Heart right ventricle (tissue), 16 donors: ENCODE data around the gene HTR7. TPM values are rescaled to one million over a fixed set of nuclear protein-coding genes. Genes with fewer than 3 reads are reported as not detected.

Experiments
- ATAC-seq, 8 donors: fragments of 200-7000 bp; cut with Tn5 transposase; one replicate each; pipeline ENCODE4 v1.9.1; 2020; ENCODE audit warnings: mild to moderate bottlenecking in 8 of 8, moderate library complexity in 8 of 8, moderate number of reproducible peaks in 1 of 8
- DNase-seq, 2 donors: peaks; one replicate each; pipeline ENCODE4 v3.0.0-alpha.2; 2020
- H3K27ac ChIP-seq, 10 donors: fragments of 200-600 bp; sonication (generic) in 2 of 10; one replicate each; pipeline versions ENCODE4 v1.5.0 to v1.8.0; 2020 to 2022; ENCODE audit warnings: mild to moderate bottlenecking in 3 of 10
- H3K27me3 ChIP-seq, 7 donors: fragments of 200-600 bp; one replicate each; pipeline ENCODE4 v1.8.0; 2021 to 2022; ENCODE audit warnings: mild to moderate bottlenecking in 2 of 7
- H3K36me3 ChIP-seq, 9 donors: fragments of 200-600 bp; sonication (generic) in 1 of 9; one replicate each; pipeline versions ENCODE4 v1.5.0 to v1.8.0; 2020 to 2022; ENCODE audit warnings: mild to moderate bottlenecking in 2 of 9
- H3K4me1 ChIP-seq, 9 donors: fragments of 200-600 bp; sonication (generic) in 1 of 9; one replicate each; pipeline versions ENCODE4 v1.5.0 to v1.8.0; 2020 to 2022; ENCODE audit warnings: mild to moderate bottlenecking in 4 of 9
- H3K4me3 ChIP-seq, 10 donors: fragments of 200-600 bp; sonication (generic) in 2 of 10; one replicate each; pipeline versions ENCODE4 v1.5.0 to v1.8.0; 2020 to 2022; ENCODE audit warnings: mild to moderate bottlenecking in 7 of 10, moderate library complexity in 2 of 10
- H3K9me3 ChIP-seq, 11 donors: fragments of 200-600 bp in 10 of 11; sonication (generic) in 2 of 11; one replicate each; pipeline versions ENCODE4 v1.5.0 to v1.8.0; 2013 to 2022; ENCODE audit warnings: mild to moderate bottlenecking in 2 of 11, control low read depth in 1 of 11, moderate library complexity in 1 of 11
- CTCF ChIP-seq, 9 donors: fragments of 200-600 bp; sonication (generic) in 2 of 9; IDR thresholded peaks; one replicate each; pipeline versions ENCODE4 v1.5.0 to v1.8.0; 2021 to 2022; ENCODE audit warnings: antibody characterized with exemption in 9 of 9, mild to moderate bottlenecking in 5 of 9, moderate library complexity in 1 of 9
- whole genome bisulfite sequencing, 2 donors: extraction: QIAGEN DNeasy Blood & Tissue Kit; methylation state at CpG; one replicate each; pipeline ENCODE4 v1.1.7; 2013; ENCODE audit warnings: inconsistent platforms in 1 of 2; 5-methylcytosine and 5-hydroxymethylcytosine counted together
- intact Hi-C, 10 donors: fragments of 100-400 bp; cut with DNase I; formaldehyde crosslinking; loops; one replicate each; pipeline versions ENCODE4 v1.11.1 to v1.14.2; 2022
- polyA plus RNA-seq, 2 donors: library from polyadenylated mRNA; stranded (reverse); fragments of 200-250 nt; gene quantifications; one replicate each; pipeline ENCODE4 v1.2.3, GENCODE V29; 2013
- total RNA-seq, 10 donors: library from RNA; stranded (reverse); fragmentation: NEBNext Ultra II Directional in 3 of 10; extraction: Animal tissue kit (Norgen Biotek cat#: 25700) in 3 of 10; gene quantifications; one replicate each; pipeline versions ENCODE4 v1.2.1 to v1.2.4, GENCODE V29; 2021 to 2023
- donor health status: Arrhythmogenic right ventricular cardiomyopathy.
- donor health status: ischemic (EF 13 %, LVEDD 7.1; RV severe dilation, severe dysfunction).
- donor health status: healthy with polysubstance abuse.
- donor health status: DM: no; HTN: yes; CAD: no.
- donor health status: DM: no; HTN: no; CAD: no.
- donor health status: ischemic (EF 25% LVEDD 6.9; RV normal size, moderate dysfunction).
- donor health status: ischemic (EF 25% LVEDD 5.7; RV mildly dilated, moderate dysfunction).
- donor health status: healthy.
- donor health status: DM: yes; HTN: yes; CAD: no.
- donor health status: Ischemic cardiomyopathy.
- donor health status: ischemic (EF 35%, LVEDD 5.7; RV mildly dilated, moderate dysfunction).
- donor health status: nonischemic (EF 11% LVEDD 7.7; RV severe dilation, severe dysfunction).
- donor health status: DM: yes; HTN: yes; CAD: no.
- donor health status: PGD.
- donor health status: ischemic (EF 29% LVEDD 5.4; RV normal size, mild dysfunction).
- donor health status: nonischemic (EF 23%, LVEDD 6.1; RV moderate dilation, normal function).

The HTR7 gene
- total and polyA plus RNA-seq, 12 donors = 0.09 to 0.28 (median 0.15) TPM; not detected in 3

GRCh38 chr10:90859321-90859751 lies 1.5 kb upstream of the HTR7 start:
- no peak overlapping the region for H3K27ac ChIP-seq
- H3K4me1 ChIP-seq = peaks cover 0 to 27% (median 7%) of the 10 kb centered on the region in 9 donors
- ATAC-seq = no peak
- no peak for DNase-seq
- no peaks in the 10 kb centered on the region for H3K36me3 ChIP-seq
- H3K9me3 ChIP-seq = no peaks in the 10 kb centered on the region
- H3K27me3 ChIP-seq = peaks cover 0 to 61% (median 45%) of the 10 kb centered on the region in 7 donors
- 77 to 83% methylated on average over 5 of the region's 5 CpGs for WGBS, 2 donors
- intact Hi-C loops = loop anchor here in 2 of 10 donors (5.0 kb wide), 2 partner anchors 107 to 1067 kb away; no protein-coding TSS in a partner anchor
- H3K4me3 ChIP-seq = no peak overlapping the region
- TF ChIP-seq CTCF (IDR thresholded peaks at IDR 0.05) = no peak

- 39 to 46% methylated on average over 10 of the region's 10 CpGs for WGBS, 2 donors
- H3K9me3 ChIP-seq = no peaks in the 10 kb centered on the region
- peaks cover 0 to 27% (median 7%) of the 10 kb centered on the region in 9 donors for H3K4me1 ChIP-seq
- intact Hi-C loops = loop anchor here in 2 of 10 donors (5.0 kb wide), 2 partner anchors 106 to 1066 kb away; no protein-coding TSS in a partner anchor
- no peak for TF ChIP-seq CTCF (IDR thresholded peaks at IDR 0.05)
- peak overlapping the region in 9 of 10 donors; percentile 35 to 67 (median 57) for H3K4me3 ChIP-seq
- no peaks in the 10 kb centered on the region for H3K36me3 ChIP-seq
- ATAC-seq (peak in 2 of 8 donors; percentile 6 to 26), DNase-seq (no peak)
- peak overlapping the region in 4 of 10 donors; percentile 31 to 74 (median 48) for H3K27ac ChIP-seq
- H3K27me3 ChIP-seq = peaks cover 0 to 61% (median 46%) of the 10 kb centered on the region in 7 donors
These were observed 676 bp upstream of the HTR7 start for GRCh38 chr10:90858461-90858968.

- ATAC-seq (peak in 5 of 8 donors; percentile 7 to 18 (median 15)), DNase-seq (peak in 1 of 2 donors; percentile 14)
These were observed 740 bp downstream of the HTR7 start for GRCh38 chr10:90856964-90857634.

More at GRCh38 chr10:90856964-90857634, 740 bp downstream of the HTR7 start:
- Histone ChIP-seq H3K9me3 (no peaks in the 10 kb centered on the region), H3K4me3 (peak overlapping the region in 9 of 10 donors; percentile 35 to 67 (median 57)), H3K36me3 (no peaks in the 10 kb centered on the region), H3K4me1 (peaks cover 0 to 27% (median 7%) of the 10 kb centered on the region in 9 donors), H3K27me3 (peaks cover 0 to 68% (median 56%) of the 10 kb centered on the region in 7 donors), H3K27ac (peak overlapping the region in 2 of 10 donors; percentile 35 to 74)
- 7 to 8% methylated on average over 57 to 59 of the region's 59 CpGs for WGBS, 2 donors
- TF ChIP-seq CTCF (IDR thresholded peaks at IDR 0.05) = no peak
- intact Hi-C loops = loop anchor here in 2 of 10 donors (5.0 kb wide), 2 partner anchors 105 to 1065 kb away; no protein-coding TSS in a partner anchor
